Measurements from ENCODE around the gene WIPF3. TPM values are rescaled to one million over a fixed set of nuclear protein-coding genes. Genes with fewer than 3 reads are reported as not detected.

The WIPF3 gene
- total and polyA plus RNA-seq, 2 of the 4 experiments (the other 2 are of a cell fraction), result not detected

DNA sequence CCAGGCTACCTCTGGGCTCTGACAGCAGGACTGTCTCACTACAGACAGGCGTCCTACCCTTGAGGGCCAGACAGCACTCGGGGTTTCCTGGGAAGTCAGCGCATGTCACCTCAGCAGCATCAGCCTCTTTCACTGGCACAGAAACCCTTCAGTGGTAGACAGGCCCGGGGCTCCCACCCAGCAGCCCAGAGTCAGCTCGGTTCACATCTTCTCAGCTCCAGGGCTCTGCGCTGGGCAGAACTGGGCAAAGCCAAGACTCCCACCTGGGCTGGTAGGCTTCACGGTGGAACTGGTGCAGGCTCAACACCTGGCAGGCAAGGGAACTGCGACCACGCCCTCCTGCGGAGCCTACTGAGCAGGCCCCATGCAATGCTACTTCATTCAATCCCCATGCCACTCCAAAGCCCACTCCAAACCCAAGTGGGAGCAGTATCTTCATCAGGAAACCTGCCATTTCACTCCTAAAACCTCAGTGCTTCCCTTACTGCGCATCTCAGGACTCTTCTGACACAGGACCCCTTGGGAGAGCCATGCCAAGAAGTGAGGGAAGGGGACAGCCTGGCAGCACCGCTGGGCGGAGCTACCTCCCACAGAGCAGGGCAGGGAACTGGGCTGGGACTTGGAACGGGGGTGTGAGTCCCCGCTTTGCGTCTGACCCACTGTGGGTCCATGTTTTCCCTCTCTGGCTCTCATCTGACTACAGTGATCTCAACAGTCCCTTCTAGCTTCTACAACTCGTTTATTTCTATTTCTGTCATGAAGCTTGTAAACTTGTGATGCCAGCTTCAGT is 122.9 kb downstream of the WIPF3 start:
- Histone ChIP-seq H3K9me1 (ENCODE audit: insufficient read depth, low read length) (peaks cover 1% of the 10 kb centered on the region; the same call in 1 of the 2 replicates), H2AFZ (replicated peaks; ENCODE audit: low read length, poor library complexity) (no peak overlapping the region), H3K4me3 (ENCODE audit: insufficient read depth, low read depth, low read length) (no peak overlapping the region), H3K18ac (ENCODE audit: low read depth, low read length) (no peak overlapping the region), H2BK5ac (ENCODE audit: low read depth, low read length, poor library complexity, severe bottlenecking) (no peak overlapping the region), H3K79me1 (ENCODE audit: low read depth in 1 of 2, low read length in 2 of 2) (peaks cover 1 to 26% of the 10 kb centered on the region in 2 experiments), H3K27me3 (ENCODE audit: control insufficient read depth, insufficient read depth, low read length) (no peaks in the 10 kb centered on the region), H4K91ac (ENCODE audit: insufficient read depth, low read depth, low read length) (no peak overlapping the region), H3K9ac (ENCODE audit: low read depth, low read length) (no peak overlapping the region), H3K9me3 (ENCODE audit: control insufficient read depth, insufficient read depth, low read length) (no peaks in the 10 kb centered on the region), H4K8ac (ENCODE audit: low read depth in 2 of 2, low read length in 2 of 2) (no peak overlapping the region), H3K36me3 (ENCODE audit: control insufficient read depth, insufficient read depth, low read length) (peaks cover 35% of the 10 kb centered on the region), H3K23ac (ENCODE audit: low read depth, low read length) (no peak overlapping the region), H3K4ac (ENCODE audit: low read depth, low read length) (no peak overlapping the region), H2BK120ac (ENCODE audit: low read depth, low read length) (no peak overlapping the region), H3K56ac (ENCODE audit: extremely low read depth, insufficient read depth, low read length) (no peak overlapping the region), H3K27ac (ENCODE audit: insufficient read depth, low read length) (no peak overlapping the region), H2BK15ac (ENCODE audit: low read depth, low read length) (no peak overlapping the region), H4K5ac (ENCODE audit: low read depth, low read length) (no peak overlapping the region), H2BK20ac (ENCODE audit: low read depth, low read length) (no peak overlapping the region), H3K14ac (replicated peaks; ENCODE audit: low read depth, low read length) (no peak overlapping the region), H2AK5ac (ENCODE audit: low read depth, low read length) (no peak overlapping the region), H4K20me1 (ENCODE audit: insufficient read depth, low read length) (no peaks in the 10 kb centered on the region), H2AK9ac (replicated peaks; ENCODE audit: low read depth, low read length, poor library complexity) (no peak overlapping the region), H3K4me1 (ENCODE audit: control insufficient read depth, insufficient read depth, low read length) (peaks cover 2% of the 10 kb centered on the region; the same call in 1 of the 2 replicates), H3K4me2 (ENCODE audit: low read depth, low read length) (no peak overlapping the region)
- in situ Hi-C loops (cut with MboI; ENCODE audit: low sequenced_read_pairs) (no loop called here), dilution Hi-C loops (cut with HindIII; ENCODE audit: low sequenced_read_pairs, unreplicated experiment) (no loop called here), intact Hi-C loops (cut with micrococcal nuclease) (no loop called here)
- no peak for ATAC-seq (ENCODE audit: low read depth)
- ChIA-PET CTCF (interaction anchor here (1.2 kb wide), 1 partner anchor 8 kb away, joined by 6 read pairs; no protein-coding TSS in a partner anchor), POLR2A (ENCODE audit: unreplicated experiment) (no interaction called here)
- no peak for DNase-seq
- 79% methylated on average over 9 of the region's 17 CpGs; no CpG with 5 or more reads in 1 of the 2 experiments for WGBS, 2 experiments (ENCODE audit: extremely low coverage in 2 of 2, insufficient read length in 1 of 2)
- BruUV-seq (replicated peaks), result no TSS peak
- TF ChIP-seq CEBPB (IDR thresholded peaks at IDR 0.05; ENCODE audit: low read depth, low read length), result no peak
- no peak for TF ChIP-seq RFX5 (IDR thresholded peaks at IDR 0.05; ENCODE audit: low read depth, low read length)
- TF ChIP-seq FOS (IDR thresholded peaks at IDR 0.05; ENCODE audit: low read depth, low read length), result no peak
- no peak for TF ChIP-seq SMC3 (IDR thresholded peaks at IDR 0.05; ENCODE audit: low read depth, low read length)
- TF ChIP-seq RCOR1 (IDR thresholded peaks at IDR 0.05; ENCODE audit: insufficient replicate concordance, low read length), result no peak

All from IMR-90 (cell line).